Fibroblast of lung (primary cell): Measurements from ENCODE around the gene CEACAM18. TPM values are rescaled to one million over a fixed set of nuclear protein-coding genes. Genes with fewer than 3 reads are reported as not detected.

ENCODE experiments used
- DNase-seq, 2 donors: peaks; one replicate each; pipeline versions ENCODE4 v3.0.0 to v3.0.0-alpha.2; 2010; ENCODE audit warnings: low read depth in 2 of 2
- H2AFZ ChIP-seq: 2 replicates; pipeline ENCODE4 v1.5.1; 2012; ENCODE audit warnings: low read length, control low read depth, inconsistent platforms
- H3K27ac ChIP-seq: 2 replicates; pipeline ENCODE4 v1.5.1; 2011; ENCODE audit warnings: low read length, control low read depth; ENCODE audit not compliant: insufficient read depth
- H3K27me3 ChIP-seq: 2 replicates; pipeline ENCODE4 v1.5.1; 2011; ENCODE audit warnings: mild to moderate bottlenecking, low read length; ENCODE audit not compliant: control insufficient read depth, insufficient read depth
- H3K36me3 ChIP-seq: 2 replicates; pipeline ENCODE4 v1.5.1; 2011; ENCODE audit warnings: low read length; ENCODE audit not compliant: control insufficient read depth, insufficient read depth
- H3K4me1 ChIP-seq: 2 replicates; pipeline ENCODE4 v1.5.1; 2011; ENCODE audit warnings: low read length; ENCODE audit not compliant: control insufficient read depth, insufficient read depth; ENCODE audit errors: extremely low read depth
- H3K4me2 ChIP-seq: 2 replicates; pipeline ENCODE4 v1.5.1; 2011; ENCODE audit warnings: low read length, control low read depth; ENCODE audit not compliant: insufficient read depth; ENCODE audit errors: extremely low read depth
- H3K4me3 ChIP-seq, 4 experiments: fragments of 200-600 bp in 1 of 4; sonication (generic) in 1 of 4; replicated peaks in 1 of 4; 2 replicates each; pipeline ENCODE4 v1.5.1; 2011 to 2016; ENCODE audit warnings: low read length in 4 of 4, low read depth in 3 of 4, mild to moderate bottlenecking in 3 of 4, control low read depth in 2 of 4, inconsistent platforms in 1 of 4, mixed read lengths in 1 of 4; ENCODE audit not compliant: insufficient read depth in 1 of 4; ENCODE audit errors: control extremely low read depth in 1 of 4
- H3K79me2 ChIP-seq: 2 replicates; pipeline ENCODE4 v1.5.1; 2012; ENCODE audit warnings: mild to moderate bottlenecking, low read length, inconsistent platforms; ENCODE audit not compliant: control insufficient read depth, insufficient read depth
- H3K9ac ChIP-seq: 2 replicates; pipeline ENCODE4 v1.5.1; 2011; ENCODE audit warnings: mild to moderate bottlenecking, low read length, control low read depth; ENCODE audit not compliant: insufficient read depth
- H3K9me3 ChIP-seq: 2 replicates; pipeline ENCODE4 v1.5.1; 2012; ENCODE audit warnings: low read depth, low read length; ENCODE audit not compliant: control insufficient read depth, insufficient read depth
- H4K20me1 ChIP-seq: 2 replicates; pipeline ENCODE4 v1.5.1; 2011; ENCODE audit warnings: low read length; ENCODE audit not compliant: control insufficient read depth, insufficient read depth; ENCODE audit errors: extremely low read depth
- EZH2 ChIP-seq: IDR thresholded peaks from 2 replicates; pipeline ENCODE4 v1.5.1; 2012; ENCODE audit warnings: low read length, control low read depth, mild to moderate bottlenecking; ENCODE audit errors: missing control alignments
- polyA plus RNA-seq, 2 donors: library from polyadenylated mRNA; depleted of rRNA in 1 of 2; stranded (reverse) in 1 of 2; unstranded in 1 of 2; fragments of >200 nt; gene quantifications; 2 replicates each; pipeline ENCODE4 v1.2.1, GENCODE V29; 2011 to 2012; ENCODE audit warnings: missing spikeins in 1 of 2
- total RNA-seq: library from RNA; depleted of rRNA; stranded (reverse); fragments of >200 nt; gene quantifications from 2 replicates; pipeline ENCODE4 v1.2.1, GENCODE V29; 2014
- TF ChIP-seq, protein P1 (sequence below), 2 donors: IDR thresholded peaks in 1 of 2; conservative IDR thresholded peaks in 1 of 2; 1 replicate in 1 of 2; 2 replicates in 1 of 2; pipeline ENCODE4 v1.5.1; 2011 to 2012; ENCODE audit warnings: low read length in 2 of 2, control low read depth in 1 of 2, inconsistent platforms in 1 of 2, low read depth in 1 of 2, mild to moderate bottlenecking in 1 of 2

The CEACAM18 gene
- total and polyA plus RNA-seq, 2 donors (not counting 1 experiment from before 2014, with no cell fraction given): not detected

- TF ChIP-seq EZH2: no peak
- TF ChIP-seq, protein P1, sequence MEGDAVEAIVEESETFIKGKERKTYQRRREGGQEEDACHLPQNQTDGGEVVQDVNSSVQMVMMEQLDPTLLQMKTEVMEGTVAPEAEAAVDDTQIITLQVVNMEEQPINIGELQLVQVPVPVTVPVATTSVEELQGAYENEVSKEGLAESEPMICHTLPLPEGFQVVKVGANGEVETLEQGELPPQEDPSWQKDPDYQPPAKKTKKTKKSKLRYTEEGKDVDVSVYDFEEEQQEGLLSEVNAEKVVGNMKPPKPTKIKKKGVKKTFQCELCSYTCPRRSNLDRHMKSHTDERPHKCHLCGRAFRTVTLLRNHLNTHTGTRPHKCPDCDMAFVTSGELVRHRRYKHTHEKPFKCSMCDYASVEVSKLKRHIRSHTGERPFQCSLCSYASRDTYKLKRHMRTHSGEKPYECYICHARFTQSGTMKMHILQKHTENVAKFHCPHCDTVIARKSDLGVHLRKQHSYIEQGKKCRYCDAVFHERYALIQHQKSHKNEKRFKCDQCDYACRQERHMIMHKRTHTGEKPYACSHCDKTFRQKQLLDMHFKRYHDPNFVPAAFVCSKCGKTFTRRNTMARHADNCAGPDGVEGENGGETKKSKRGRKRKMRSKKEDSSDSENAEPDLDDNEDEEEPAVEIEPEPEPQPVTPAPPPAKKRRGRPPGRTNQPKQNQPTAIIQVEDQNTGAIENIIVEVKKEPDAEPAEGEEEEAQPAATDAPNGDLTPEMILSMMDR (conservative IDR thresholded peaks at IDR 0.05 in 1 of 2, IDR thresholded peaks at IDR 0.05 in 1 of 2; ENCODE audit: low read depth in 1 of 2, low read length in 2 of 2): no peak
- Histone ChIP-seq H3K79me2 (no peaks in the 10 kb centered on the region), H3K27me3 (no peaks in the 10 kb centered on the region)
These were observed 47.3 kb downstream of the CEACAM18 start for GRCh38 chr19:51525651-51526050.

DNA sequence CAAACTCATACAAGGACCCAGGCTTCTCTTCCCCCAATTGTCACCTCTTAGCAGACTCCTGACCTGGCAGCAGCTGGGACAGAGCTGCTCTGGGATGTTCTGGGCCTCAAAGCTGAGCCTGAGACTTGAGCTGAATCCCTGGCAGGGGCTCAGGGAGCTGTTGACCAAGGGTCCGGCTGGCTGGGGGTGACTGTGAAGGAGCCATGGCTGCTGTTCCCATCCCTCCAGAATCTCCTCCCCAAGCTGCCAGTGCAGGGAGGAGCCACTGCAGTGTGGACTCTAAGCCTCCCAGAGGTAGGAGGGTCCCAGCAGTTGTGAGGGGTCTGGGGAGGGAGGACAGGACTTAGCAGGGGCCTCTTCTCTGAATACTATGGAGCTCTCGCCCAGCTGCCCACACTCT, 51.0 kb downstream of the CEACAM18 start:
- Histone ChIP-seq H3K27ac (no peak overlapping the region), H3K9ac (no peak overlapping the region), H2AFZ (no peak overlapping the region), H3K4me3 (no peak overlapping the region), H3K9me3 (no peaks in the 10 kb centered on the region), H3K4me1 (no peaks in the 10 kb centered on the region), H3K27me3 (no peaks in the 10 kb centered on the region), H3K36me3 (no peaks in the 10 kb centered on the region), H4K20me1 (no peaks in the 10 kb centered on the region), H3K79me2 (no peaks in the 10 kb centered on the region), H3K4me2 (no peak overlapping the region)
- DNase-seq: no peak
- TF ChIP-seq EZH2: no peak
- TF ChIP-seq, protein P1 (conservative IDR thresholded peaks at IDR 0.05 in 1 of 2, IDR thresholded peaks at IDR 0.05 in 1 of 2; ENCODE audit: low read depth in 1 of 2, low read length in 2 of 2): no peak

More at GRCh38 chr19:51525651-51526050, 47.3 kb downstream of the CEACAM18 start:
- Histone ChIP-seq H3K36me3 (no peaks in the 10 kb centered on the region), H3K4me1 (no peaks in the 10 kb centered on the region), H3K4me3 (no peak overlapping the region), H3K4me2 (no peak overlapping the region), H3K27ac (no peak overlapping the region), H4K20me1 (no peaks in the 10 kb centered on the region), H3K9me3 (no peaks in the 10 kb centered on the region), H3K9ac (no peak overlapping the region), H2AFZ (no peak overlapping the region)
- DNase-seq: no peak

GRCh38 chr19:51530616-51531015, 52.3 kb downstream of the CEACAM18 start:
- H3K79me2 ChIP-seq: no peaks in the 10 kb centered on the region
- no peak overlapping the region for H3K4me2 ChIP-seq
- H3K4me3 ChIP-seq: no peak overlapping the region
- no peak for DNase-seq
- H3K9me3 ChIP-seq: no peaks in the 10 kb centered on the region
- H3K27me3 ChIP-seq: no peaks in the 10 kb centered on the region
- no peak overlapping the region for H3K9ac ChIP-seq
- H3K36me3 ChIP-seq: no peaks in the 10 kb centered on the region
- TF ChIP-seq EZH2: no peak
- TF ChIP-seq, protein P1 (conservative IDR thresholded peaks at IDR 0.05 in 1 of 2, IDR thresholded peaks at IDR 0.05 in 1 of 2; ENCODE audit: low read depth in 1 of 2, low read length in 2 of 2): no peak
- no peaks in the 10 kb centered on the region for H3K4me1 ChIP-seq
- H3K27ac ChIP-seq: no peak overlapping the region
- no peaks in the 10 kb centered on the region for H4K20me1 ChIP-seq
- no peak overlapping the region for H2AFZ ChIP-seq
